Measurements from ENCODE around the gene ZNF672. TPM values are rescaled to one million over a fixed set of nuclear protein-coding genes. Genes with fewer than 3 reads are reported as not detected.
"Not testable (repeated sequence)": the region's sequence is repeated elsewhere in the genome, so short reads cannot be mapped to it uniquely, and the experiment has no call there.

ZNF672 gene
- 44.4 and 46.8 TPM in 2 replicates for total RNA-seq
- long read RNA-seq, partial matches to known transcripts = 2 of 8 reads
- long read RNA-seq, other reads (novel, unspliced or antisense) = 5 of 8 reads

- no peaks in the 10 kb centered on the region for H3K9me3 Mint-ChIP-seq
- H3K4me1 Mint-ChIP-seq = peaks cover 21% of the 10 kb centered on the region
- TF ChIP-seq CTCF (conservative IDR thresholded peaks at IDR 0.05) = no peak
- H3K27me3 Mint-ChIP-seq (ENCODE audit: low read depth) = no peaks in the 10 kb centered on the region
- peak; percentile 91 for DNase-seq (ENCODE audit: low read depth, low spot score)
- no peaks in the 10 kb centered on the region for H3K36me3 Mint-ChIP-seq (ENCODE audit: low read depth)
- peak within 1 kb of the TSS; percentile 98 for H3K27ac Mint-ChIP-seq (ENCODE audit: unreplicated experiment)
- H3K4me3 Mint-ChIP-seq = no peak within 1 kb of the TSS
Measured at GRCh38 chr1:248837781-248838356, at the start of gene ZNF672. ZNF672 (plus strand) TSS chr1:248838224; CDS start chr1:248847275, 9,051 bp downstream.

DNA sequence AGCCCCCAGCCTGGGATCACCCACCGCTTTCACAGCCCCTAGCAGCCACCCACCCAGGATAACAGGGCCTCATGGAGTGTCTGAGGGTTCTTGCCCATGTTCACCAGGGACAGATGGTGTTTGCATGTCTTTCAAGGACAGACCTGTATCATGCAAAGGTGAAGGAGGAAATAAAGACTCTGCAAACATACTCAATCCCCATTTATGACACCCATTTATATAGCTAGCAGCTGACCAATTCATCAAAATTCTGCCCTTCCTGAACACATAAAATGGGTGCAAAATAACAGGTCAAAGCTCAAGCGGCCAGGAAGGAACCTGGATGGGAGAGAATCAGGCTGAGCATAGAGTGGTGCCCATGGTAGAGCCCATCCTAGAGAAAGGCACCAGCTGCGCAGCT lies 49.7 kb upstream of the ZNF672 start:
- DNase-seq (ENCODE audit: low read depth, low spot score) = no peak
- Mint-ChIP-seq H3K4me1 (no peaks in the 10 kb centered on the region), H3K36me3 (ENCODE audit: low read depth) (no peaks in the 10 kb centered on the region), H3K9me3 (peaks cover 10% of the 10 kb centered on the region), H3K27ac (ENCODE audit: unreplicated experiment) (no peak overlapping the region), H3K4me3 (no peak overlapping the region), H3K27me3 (ENCODE audit: low read depth) (no peaks in the 10 kb centered on the region)
- no peak for TF ChIP-seq CTCF (conservative IDR thresholded peaks at IDR 0.05)

GRCh38 chr1:248789337-248789736 lies 48.7 kb upstream of the ZNF672 start:
- not testable (repeated sequence) for H3K36me3 Mint-ChIP-seq (ENCODE audit: low read depth); H3K4me3 Mint-ChIP-seq; DNase-seq (ENCODE audit: low read depth, low spot score); H3K27ac Mint-ChIP-seq (ENCODE audit: unreplicated experiment); H3K27me3 Mint-ChIP-seq (ENCODE audit: low read depth); H3K4me1 Mint-ChIP-seq
- H3K9me3 Mint-ChIP-seq = peaks cover 13% of the 10 kb centered on the region

GRCh38 chr1:248790456-248790855 lies 47.6 kb upstream of the ZNF672 start:
- Mint-ChIP-seq H3K36me3 (ENCODE audit: low read depth) (no peaks in the 10 kb centered on the region), H3K27ac (ENCODE audit: unreplicated experiment) (no peak overlapping the region), H3K4me1 (no peaks in the 10 kb centered on the region), H3K4me3 (no peak overlapping the region), H3K9me3 (peaks cover 13% of the 10 kb centered on the region), H3K27me3 (ENCODE audit: low read depth) (no peaks in the 10 kb centered on the region)
- TF ChIP-seq CTCF (conservative IDR thresholded peaks at IDR 0.05) = no peak
- DNase-seq (ENCODE audit: low read depth, low spot score) = no peak

DNA sequence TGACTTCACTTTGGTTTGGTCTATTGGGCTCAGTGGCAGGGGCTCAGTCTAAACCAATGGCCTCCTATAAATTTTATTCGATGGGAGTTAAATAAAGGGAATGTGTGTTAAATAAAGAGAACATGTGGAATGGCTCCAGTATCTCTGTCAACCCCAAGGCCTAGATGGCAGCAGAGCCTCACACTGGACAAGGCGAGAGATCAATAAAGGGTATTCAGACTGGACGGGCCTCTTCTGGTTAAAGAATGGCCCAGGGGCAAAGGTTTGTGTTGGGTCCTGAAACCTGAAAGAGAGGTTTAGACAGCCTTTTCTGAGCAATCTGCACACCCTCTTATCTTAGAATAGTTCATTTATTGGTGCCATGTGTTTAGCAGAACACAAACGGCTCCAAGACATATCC lies 47.0 kb upstream of the ZNF672 start:
- H3K4me1 Mint-ChIP-seq = no peaks in the 10 kb centered on the region
- no peak overlapping the region for H3K27ac Mint-ChIP-seq (ENCODE audit: unreplicated experiment)
- peaks cover 10% of the 10 kb centered on the region for H3K9me3 Mint-ChIP-seq
- DNase-seq (ENCODE audit: low read depth, low spot score) = no peak
- no peaks in the 10 kb centered on the region for H3K27me3 Mint-ChIP-seq (ENCODE audit: low read depth)
- H3K4me3 Mint-ChIP-seq = no peak overlapping the region
- TF ChIP-seq CTCF (conservative IDR thresholded peaks at IDR 0.05) = no peak
- no peaks in the 10 kb centered on the region for H3K36me3 Mint-ChIP-seq (ENCODE audit: low read depth)

GRCh38 chr1:248792342-248792741 lies 45.7 kb upstream of the ZNF672 start:
- Mint-ChIP-seq H3K36me3 (ENCODE audit: low read depth) (no peaks in the 10 kb centered on the region), H3K27ac (ENCODE audit: unreplicated experiment) (no peak overlapping the region), H3K9me3 (peaks cover 11% of the 10 kb centered on the region), H3K4me1 (no peaks in the 10 kb centered on the region), H3K4me3 (no peak overlapping the region), H3K27me3 (ENCODE audit: low read depth) (no peaks in the 10 kb centered on the region)
- no peak for DNase-seq (ENCODE audit: low read depth, low spot score)
- no peak for TF ChIP-seq CTCF (conservative IDR thresholded peaks at IDR 0.05)
